ENCODE measurements around the gene ZNF668. TPM values are rescaled to one million over a fixed set of nuclear protein-coding genes. Genes with fewer than 3 reads are reported as not detected.
"Not testable (repeated sequence)": the region's sequence is repeated elsewhere in the genome, so short reads cannot be mapped to it uniquely, and the experiment has no call there.

Gene ZNF668
- total RNA-seq, 1 donor = 10.7 TPM

GRCh38 chr16:31023627-31024226, 50.3 kb downstream of the ZNF668 start:
- Histone ChIP-seq H3K9me3 (ENCODE audit: low read depth, low read length) (no peaks in the 10 kb centered on the region), H3K4me3 (ENCODE audit: low read length) (no peak overlapping the region), H3K27me3 (ENCODE audit: insufficient read depth, low read length) (no peaks in the 10 kb centered on the region), H3K4me1 (ENCODE audit: insufficient read depth, low read length) (no peaks in the 10 kb centered on the region)

- no peaks in the 10 kb centered on the region for H3K27me3 ChIP-seq (ENCODE audit: insufficient read depth, low read length)
- H3K4me3 ChIP-seq (ENCODE audit: low read length) = no peak overlapping the region
- no peaks in the 10 kb centered on the region for H3K9me3 ChIP-seq (ENCODE audit: low read depth, low read length)
- H3K4me1 ChIP-seq (ENCODE audit: insufficient read depth, low read length) = no peaks in the 10 kb centered on the region
Observed at GRCh38 chr16:31023252-31023602, 50.8 kb downstream of the ZNF668 start.

GRCh38 chr16:31022544-31023251, 51.3 kb downstream of the ZNF668 start:
- no peaks in the 10 kb centered on the region for H3K4me1 ChIP-seq (ENCODE audit: insufficient read depth, low read length)
- no peaks in the 10 kb centered on the region for H3K27me3 ChIP-seq (ENCODE audit: insufficient read depth, low read length)
- H3K4me3 ChIP-seq (ENCODE audit: low read length) = no peak overlapping the region
- H3K9me3 ChIP-seq (ENCODE audit: low read depth, low read length) = no peaks in the 10 kb centered on the region

- Histone ChIP-seq H3K4me1 (ENCODE audit: insufficient read depth, low read length) (no peaks in the 10 kb centered on the region), H3K9me3 (ENCODE audit: low read depth, low read length) (no peaks in the 10 kb centered on the region), H3K27me3 (ENCODE audit: insufficient read depth, low read length) (no peaks in the 10 kb centered on the region), H3K4me3 (ENCODE audit: low read length) (no peak overlapping the region)
Observed at GRCh38 chr16:31020536-31020935, 53.5 kb downstream of the ZNF668 start.

- not testable (repeated sequence) for H3K4me3 ChIP-seq (ENCODE audit: low read length); H3K27me3 ChIP-seq (ENCODE audit: insufficient read depth, low read length)
Observed at GRCh38 chr16:31017756-31018155, 56.3 kb downstream of the ZNF668 start.

GRCh38 chr16:31016018-31016417, 58.0 kb downstream of the ZNF668 start:
- no peaks in the 10 kb centered on the region for H3K9me3 ChIP-seq (ENCODE audit: low read depth, low read length)
- peaks cover 1% of the 10 kb centered on the region for H3K4me1 ChIP-seq (ENCODE audit: insufficient read depth, low read length)
- H3K27me3 ChIP-seq (ENCODE audit: insufficient read depth, low read length) = peaks cover 7% of the 10 kb centered on the region
- no peak overlapping the region for H3K4me3 ChIP-seq (ENCODE audit: low read length)

More at GRCh38 chr16:31017756-31018155, 56.3 kb downstream of the ZNF668 start:
- not testable (repeated sequence) for H3K9me3 ChIP-seq (ENCODE audit: low read depth, low read length); H3K4me1 ChIP-seq (ENCODE audit: insufficient read depth, low read length)

GRCh38 chr16:31013292-31013691, 60.7 kb downstream of the ZNF668 start:
- H3K4me3 ChIP-seq (ENCODE audit: low read length); H3K9me3 ChIP-seq (ENCODE audit: low read depth, low read length); H3K4me1 ChIP-seq (ENCODE audit: insufficient read depth, low read length): not testable (repeated sequence)
- H3K27me3 ChIP-seq (ENCODE audit: insufficient read depth, low read length) = peaks cover 13% of the 10 kb centered on the region

- not testable (repeated sequence) for H3K9me3 ChIP-seq (ENCODE audit: low read depth, low read length); H3K4me3 ChIP-seq (ENCODE audit: low read length); H3K4me1 ChIP-seq (ENCODE audit: insufficient read depth, low read length)
- H3K27me3 ChIP-seq (ENCODE audit: insufficient read depth, low read length) = peaks cover 13% of the 10 kb centered on the region
Observed at GRCh38 chr16:31011815-31012214, 62.2 kb downstream of the ZNF668 start.

Other genes with a start within 250 kb of the ZNF668 start
- 17.0 TPM for gene BCL7C, start 180.2 kb downstream of the ZNF668 start, total RNA-seq
- gene CTF1, start 177.6 kb downstream of the ZNF668 start, total RNA-seq = 0.21 TPM
- gene FBXL19, start 150.7 kb downstream of the ZNF668 start, total RNA-seq = 5.4 TPM
- 11.3 TPM for gene ORAI3, start 125.2 kb downstream of the ZNF668 start, total RNA-seq
- 16.1 TPM for gene SETD1A, start 116.5 kb downstream of the ZNF668 start, total RNA-seq
- 0.73 TPM for gene HSD3B7, start 89.0 kb downstream of the ZNF668 start, total RNA-seq
- 0.63 TPM for gene STX1B, start 63.6 kb downstream of the ZNF668 start, total RNA-seq
- gene STX4, start 40.7 kb downstream of the ZNF668 start, total RNA-seq = 16.5 TPM
- gene ZNF646, start 182 bp upstream of the ZNF668 start, total RNA-seq = 9.6 TPM
- gene PRSS53, start 14.7 kb upstream of the ZNF668 start, total RNA-seq = 1.0 TPM
- 27.1 TPM for gene VKORC1, start 20.6 kb upstream of the ZNF668 start, total RNA-seq
- 11.0 TPM for gene BCKDK, start 34.1 kb upstream of the ZNF668 start, total RNA-seq
- gene KAT8, start 43.4 kb upstream of the ZNF668 start, total RNA-seq = 76.5 TPM
- not detected for gene PRSS8, start 61.5 kb upstream of the ZNF668 start, total RNA-seq
- 1.2 TPM for gene PRSS36, start 75.8 kb upstream of the ZNF668 start, total RNA-seq
- gene FUS, start 105.9 kb upstream of the ZNF668 start, total RNA-seq = 183 TPM
- 93.3 TPM for gene PYCARD, start 128.5 kb upstream of the ZNF668 start, total RNA-seq
- gene TRIM72, start 139.9 kb upstream of the ZNF668 start, total RNA-seq = 0.10 TPM
- gene PYDC1, start 142.9 kb upstream of the ZNF668 start, total RNA-seq = not detected
- gene ITGAM, start 185.7 kb upstream of the ZNF668 start, total RNA-seq = 127 TPM